CD4-positive, alpha-beta T cell treated with Interleukin-4 for 1 hour (primary cell): ENCODE data around the gene PGAP2.
A peak's percentile ranks its signal among the peaks of the same experiment; 100 is the strongest.

Experiments used
- DNase-seq, 2 donors: peaks; one replicate each; pipeline ENCODE4 v3.0.0-alpha.2; 2020 to 2022

The PGAP2 gene

GRCh38 chr11:3834349-3834663 is 25.9 kb downstream of the PGAP2 start:
- DNase-seq = no peak

GRCh38 chr11:3834664-3835461 is 26.5 kb downstream of the PGAP2 start:
- peak in 1 of 2 donors; percentile 49 for DNase-seq

DNA sequence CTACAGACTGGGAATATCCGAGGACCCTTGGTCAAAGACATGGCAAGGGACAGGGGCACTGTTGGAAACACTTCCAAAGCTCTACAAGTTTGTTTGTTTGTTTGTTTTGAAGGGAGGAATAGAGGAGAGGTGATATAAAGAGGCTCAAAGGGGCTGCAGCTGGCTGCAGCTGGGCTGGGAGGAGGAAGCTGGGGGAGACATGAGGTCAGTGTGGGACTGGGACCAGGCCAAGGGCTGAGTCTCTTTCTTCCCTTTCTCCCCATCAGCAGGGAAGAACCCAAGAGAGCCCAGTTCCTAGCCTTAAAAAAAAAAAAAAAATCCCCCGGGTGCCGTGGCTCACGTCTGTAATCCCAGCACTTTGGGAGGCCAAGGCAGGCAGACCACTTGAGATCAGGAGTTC is 27.4 kb downstream of the PGAP2 start:
- DNase-seq = no peak

DNA sequence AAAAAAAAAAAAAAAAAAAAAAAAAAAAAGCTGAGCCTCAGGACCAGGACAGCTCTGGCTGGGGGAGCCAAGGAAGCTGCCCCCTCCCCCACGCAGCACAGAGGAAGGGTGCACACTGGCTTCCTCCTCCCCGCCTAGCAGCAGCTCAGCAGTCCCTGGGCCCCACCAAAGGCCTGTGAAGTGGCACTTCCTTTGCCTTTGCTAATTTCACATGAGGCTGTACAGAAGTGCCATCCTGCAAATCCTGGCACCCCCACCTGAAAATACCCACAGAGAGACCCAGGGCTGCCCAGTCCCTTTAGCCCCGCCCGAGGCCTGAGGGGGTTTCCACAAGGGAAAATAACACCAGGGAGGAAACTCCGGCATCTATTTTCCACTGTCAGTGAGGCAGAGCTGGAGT is 28.5 kb downstream of the PGAP2 start:
- peak; percentile 57 to 61 for DNase-seq

DNA sequence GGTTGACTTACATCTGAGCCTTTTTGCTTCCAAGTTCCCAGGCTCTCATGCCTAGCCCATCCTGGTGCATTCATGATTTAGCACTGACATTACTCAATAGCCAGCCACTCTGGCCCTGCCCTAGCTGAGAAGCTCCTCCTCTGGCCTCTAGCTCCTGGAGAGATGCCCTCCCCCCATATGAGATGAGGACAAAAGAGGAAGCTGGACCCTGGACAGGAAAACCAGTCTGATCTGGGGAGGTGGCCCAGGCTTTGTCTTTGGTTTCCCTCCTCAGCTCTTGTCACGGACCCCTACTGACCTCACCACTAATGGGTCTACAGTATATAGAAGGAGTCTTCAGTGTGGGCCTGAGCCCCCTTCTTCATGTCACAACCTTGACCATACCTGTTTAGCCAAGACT is 29.4 kb downstream of the PGAP2 start:
- peak in 1 of 2 donors; percentile 67 for DNase-seq

DNA sequence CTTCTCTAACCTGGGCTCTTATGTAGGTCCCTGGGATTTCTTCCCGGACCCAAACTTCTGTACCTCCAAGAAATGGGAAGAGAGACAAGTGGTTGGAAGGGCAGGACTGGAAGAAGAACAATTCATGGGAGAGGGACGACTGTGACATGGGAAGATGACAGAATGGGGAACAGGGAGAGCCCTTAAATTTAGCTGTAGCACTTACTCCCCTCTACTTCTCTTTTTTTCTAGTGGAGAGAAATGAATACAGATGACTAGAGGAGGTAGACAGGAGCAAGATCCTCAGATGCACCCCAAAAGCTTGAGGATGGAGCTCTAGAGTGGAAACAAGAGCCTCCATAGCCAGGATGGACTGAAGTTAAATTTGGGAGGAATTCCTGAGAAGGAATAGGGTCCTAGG is 30.1 kb downstream of the PGAP2 start:
- DNase-seq = no peak

DNA sequence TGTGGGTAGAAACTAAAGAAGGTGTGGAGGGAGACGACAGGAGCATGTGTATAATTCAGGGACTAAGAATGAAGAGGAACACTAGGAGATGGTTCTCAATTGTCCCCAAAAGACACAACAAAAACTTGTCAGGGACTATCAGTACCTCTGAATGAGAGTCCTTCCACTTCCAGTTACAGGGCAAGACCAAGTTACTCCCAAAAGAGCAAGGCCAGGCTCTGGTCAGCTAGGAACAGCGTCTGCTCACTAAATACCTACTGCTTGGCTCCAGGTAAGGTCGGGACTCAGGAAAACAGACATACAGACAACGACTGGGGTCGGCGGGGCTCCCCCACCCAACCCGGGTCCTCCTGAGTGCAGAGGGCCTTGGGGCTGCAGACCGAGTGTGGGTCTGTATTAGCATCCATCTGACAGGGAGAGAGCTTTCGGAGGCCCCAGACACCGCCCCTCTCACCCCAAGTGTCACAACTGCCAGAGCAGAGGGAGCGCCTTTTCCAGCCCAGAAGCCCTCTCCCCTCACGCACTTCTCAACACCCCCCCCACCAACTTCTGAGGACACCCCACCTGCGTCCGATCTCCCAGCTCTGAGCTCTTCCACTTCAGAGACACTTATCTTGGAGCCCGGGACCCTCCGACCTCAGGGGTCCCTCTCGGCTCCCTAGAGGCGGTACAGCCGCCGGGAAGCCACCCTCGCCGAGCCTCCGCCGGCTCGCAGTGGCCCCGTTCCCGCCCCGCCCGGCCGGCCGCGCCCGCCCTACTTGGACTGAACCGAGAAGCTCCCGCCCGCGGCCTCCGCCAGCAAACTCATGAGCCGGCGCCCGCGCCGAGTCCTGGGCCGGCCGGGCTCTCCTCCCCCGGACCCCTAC is 31.9 kb downstream of the PGAP2 start:
- DNase-seq = peak in 1 of 2 donors; percentile 37

DNA sequence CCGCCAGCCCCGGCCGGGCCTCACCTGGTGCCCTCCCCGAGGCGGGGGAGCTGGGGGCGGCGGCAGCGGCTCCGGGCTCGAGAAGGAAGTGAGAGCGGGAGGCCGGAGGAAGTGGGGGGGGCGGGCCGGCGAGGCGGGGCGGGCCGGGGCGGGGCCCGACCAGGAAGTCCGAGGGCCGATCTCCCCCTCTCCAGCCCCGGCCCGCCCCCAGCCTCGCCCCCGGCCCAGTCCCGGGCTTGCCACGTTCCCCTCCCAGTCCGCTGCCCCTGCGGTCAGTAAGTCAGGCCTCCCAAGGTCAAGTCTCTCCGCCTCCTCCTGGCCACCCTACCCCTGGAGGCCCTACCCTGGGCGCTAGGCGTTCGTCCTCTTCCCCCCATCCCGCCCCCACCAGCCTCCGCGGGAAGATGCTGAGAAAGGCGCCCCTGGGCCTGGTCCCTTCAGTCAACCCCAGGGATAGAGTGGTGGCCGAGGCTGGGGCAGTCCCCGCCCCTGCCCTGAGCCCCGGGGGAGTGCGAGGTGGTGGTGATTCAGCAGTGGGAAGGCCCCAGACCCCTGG is 32.6 kb downstream of the PGAP2 start, which contains the start of gene RHOG:
Gene RHOG (minus strand): TSS at position 90 of the 556 bp plus-strand sequence. CDS start 12,821 bp downstream, outside the sequence.
- DNase-seq = no peak

GRCh38 chr11:3841426-3842350 is 33.3 kb downstream of the PGAP2 start:
- DNase-seq = peak; percentile 95 to 97

DNA sequence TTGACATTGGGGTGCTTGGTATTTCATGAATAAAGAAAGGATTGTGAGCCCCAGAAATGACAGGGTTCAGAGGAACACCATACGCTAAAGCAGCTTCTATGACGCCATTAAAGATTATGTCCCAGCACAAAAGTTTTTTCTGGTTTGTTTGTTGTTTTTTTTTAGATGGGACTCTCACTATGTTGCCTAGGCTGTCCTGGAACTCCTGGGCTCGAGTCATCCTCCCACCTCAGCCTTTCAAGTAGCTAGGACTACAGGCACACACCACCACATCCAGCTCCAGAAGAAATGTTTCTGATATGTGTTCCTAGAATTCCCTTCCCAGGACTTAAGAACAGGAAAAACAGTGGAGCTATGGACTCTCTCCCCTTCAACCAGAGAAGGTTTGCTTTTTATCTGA is 35.0 kb downstream of the PGAP2 start:
- DNase-seq = no peak

DNA sequence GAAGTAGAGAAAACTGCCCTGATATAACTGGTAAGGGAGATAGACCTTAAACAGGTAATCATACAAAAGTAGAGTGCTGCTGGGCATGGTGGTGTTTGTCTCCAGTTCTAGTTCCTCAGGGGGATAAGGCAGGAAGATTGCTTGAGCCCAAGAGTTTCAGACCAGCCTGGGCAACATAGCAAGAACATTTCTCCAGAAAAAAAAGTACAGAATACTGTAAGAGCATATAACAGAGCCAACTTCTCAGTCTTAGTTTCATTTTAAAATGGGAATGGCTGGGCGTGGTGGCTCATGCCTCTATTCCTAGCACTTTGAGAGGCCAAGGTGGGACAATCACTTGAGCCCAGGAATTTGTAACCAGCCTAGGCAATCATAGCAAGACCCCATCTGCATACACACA is 36.9 kb downstream of the PGAP2 start:
- no peak for DNase-seq

DNA sequence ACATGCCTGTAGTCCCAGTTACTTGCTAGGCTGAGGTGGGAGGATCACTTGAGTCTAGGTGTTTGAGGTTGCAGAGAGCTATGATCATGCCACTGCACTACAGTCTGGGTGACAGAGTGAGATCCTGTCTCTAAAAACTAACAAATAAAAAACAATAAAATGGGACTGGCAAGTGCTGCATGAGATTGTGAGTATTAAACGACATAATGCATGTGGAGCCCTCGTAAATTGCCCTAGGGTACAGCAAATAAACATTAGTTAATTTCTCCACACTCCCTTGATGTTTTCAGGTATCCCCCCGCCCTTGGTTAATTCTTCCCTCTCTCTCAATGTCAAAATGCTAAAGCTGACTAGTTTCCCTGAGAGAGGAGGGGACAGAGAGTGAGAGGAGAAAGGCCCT is 37.3 kb downstream of the PGAP2 start:
- no peak for DNase-seq

DNA sequence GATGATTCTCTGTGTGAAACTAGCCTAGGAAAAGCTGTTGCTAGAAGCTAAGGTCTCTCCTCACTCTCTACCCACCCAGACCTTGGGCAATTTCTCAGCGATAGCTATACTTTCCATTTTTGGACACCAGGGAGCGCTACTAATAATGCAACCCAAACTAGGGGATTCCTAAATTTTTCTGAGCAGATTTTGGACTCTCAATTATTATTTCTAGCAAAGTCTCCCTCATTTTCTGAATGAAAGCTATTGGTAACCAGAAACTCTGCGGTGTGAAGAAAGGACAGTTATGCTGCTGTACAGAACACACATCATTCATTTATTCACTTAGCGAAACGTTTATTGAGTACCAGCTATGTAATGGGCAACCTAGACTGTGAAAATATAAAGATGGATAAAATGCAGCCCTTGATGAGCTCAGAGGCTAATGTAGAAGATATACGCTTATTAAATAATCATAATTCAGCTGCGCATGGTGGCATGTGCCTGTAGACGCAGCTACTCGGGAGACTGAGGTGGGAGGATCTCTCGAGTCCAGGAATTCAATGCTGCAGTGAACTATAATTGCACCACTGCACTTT is 41.0 kb downstream of the PGAP2 start:
- DNase-seq = peak; percentile 51 to 78

GRCh38 chr11:3853545-3853842 is 45.1 kb downstream of the PGAP2 start:
- no peak for DNase-seq

DNA sequence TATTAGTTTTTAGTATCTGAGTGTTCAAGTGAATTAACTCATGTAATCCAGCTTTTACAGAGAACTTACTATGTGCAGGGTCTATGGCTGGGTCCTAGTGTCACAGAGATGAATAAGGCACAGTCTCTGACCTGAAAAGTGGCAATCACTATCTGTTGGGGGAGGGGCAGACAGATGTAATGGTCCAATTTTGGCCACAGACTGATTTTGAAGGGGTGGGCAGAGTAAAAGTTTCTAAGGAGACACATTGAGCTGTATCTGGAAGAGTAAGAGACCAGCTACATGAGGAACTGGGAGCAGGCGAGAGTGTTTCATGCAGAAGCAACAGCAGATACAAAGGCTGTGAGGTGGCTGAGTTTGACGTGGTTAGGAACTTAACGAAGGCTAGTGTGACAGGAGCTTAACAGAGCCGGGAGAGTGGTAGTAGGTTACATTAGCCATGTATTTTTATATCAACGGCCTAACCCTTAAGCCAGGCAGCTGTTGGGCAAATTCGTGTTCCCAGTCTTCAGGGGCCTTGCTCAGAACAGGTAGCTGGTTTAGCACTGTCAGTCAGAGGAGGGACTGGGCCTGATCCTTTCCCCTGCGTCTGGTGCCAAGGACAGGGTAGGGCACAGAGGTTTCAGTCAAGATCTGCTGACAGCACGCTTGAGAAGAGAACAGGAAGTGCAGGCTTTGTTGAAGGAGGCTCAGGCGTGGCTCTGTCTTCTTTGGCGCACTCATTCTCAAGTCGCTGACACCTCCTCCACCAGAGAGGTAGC is 45.7 kb downstream of the PGAP2 start:
- DNase-seq = peak; percentile 83 to 87

DNA sequence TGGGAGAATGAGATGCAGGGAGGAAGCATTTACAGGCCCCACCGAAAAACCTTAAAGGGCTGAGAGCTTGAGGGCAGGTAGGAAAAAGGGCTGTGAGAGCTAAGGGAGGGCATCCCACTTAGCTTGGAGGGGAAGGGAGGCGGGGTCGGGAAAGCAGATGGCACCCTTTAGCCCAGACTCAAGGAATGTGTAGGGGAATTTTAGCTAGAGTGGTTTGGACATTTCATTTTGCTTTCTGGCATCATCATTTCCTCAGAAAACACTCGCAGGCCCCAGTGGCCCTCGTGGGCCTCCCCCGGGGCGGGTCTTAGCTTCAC is 46.3 kb downstream of the PGAP2 start:
- no peak for DNase-seq

GRCh38 chr11:3854977-3855807 is 46.8 kb downstream of the PGAP2 start, which contains the start of gene STIM1:
Gene STIM1 (plus strand): TSS chr11:3855664. CDS start chr11:3856271, 607 bp downstream.
- DNase-seq = peak; percentile 97 to 98

GRCh38 chr11:3855808-3856491 is 47.6 kb downstream of the PGAP2 start:
- peak; percentile 48 to 54 for DNase-seq

GRCh38 chr11:3856856-3857553 is 48.6 kb downstream of the PGAP2 start:
- DNase-seq = no peak
